ENCODE data around the gene GAL3ST2.

GAL3ST2 gene

GRCh38 chr2:241836292-241836691 lies 59.7 kb downstream of the GAL3ST2 start (continued):
- TF ChIP-seq PATZ1 (CRISPR knock-in tag; IDR thresholded peaks at IDR 0.05; ENCODE audit: borderline replicate concordance): no peak
- no peak for TF ChIP-seq SNAI2 (CRISPR knock-in tag; IDR thresholded peaks at IDR 0.05)
- no peak for TF ChIP-seq ZFP30 (CRISPR knock-in tag; IDR thresholded peaks at IDR 0.05)
- TF ChIP-seq TCF4 (CRISPR knock-in tag; IDR thresholded peaks at IDR 0.05; ENCODE audit: borderline replicate concordance): no peak
- no peak for TF ChIP-seq ZC3H10 (CRISPR knock-in tag; IDR thresholded peaks at IDR 0.05)
- TF ChIP-seq ISL1 (CRISPR knock-in tag; IDR thresholded peaks at IDR 0.05): no peak
- no peak for TF ChIP-seq CSDC2 (CRISPR knock-in tag; IDR thresholded peaks at IDR 0.05)

- TF ChIP-seq ISL1 (CRISPR knock-in tag; IDR thresholded peaks at IDR 0.05) (no peak), OSR1 (CRISPR knock-in tag; IDR thresholded peaks at IDR 0.05) (no peak), ZC3H10 (CRISPR knock-in tag; IDR thresholded peaks at IDR 0.05) (no peak), PATZ1 (CRISPR knock-in tag; IDR thresholded peaks at IDR 0.05; ENCODE audit: borderline replicate concordance) (no peak), ARNTL (CRISPR knock-in tag; IDR thresholded peaks at IDR 0.05; ENCODE audit: borderline replicate concordance, low read depth) (no peak), CSDC2 (CRISPR knock-in tag; IDR thresholded peaks at IDR 0.05) (no peak), TOX (CRISPR knock-in tag; IDR thresholded peaks at IDR 0.05; ENCODE audit: borderline replicate concordance) (no peak), TSHZ2 (CRISPR knock-in tag; IDR thresholded peaks at IDR 0.05) (no peak), BACH2 (CRISPR knock-in tag; IDR thresholded peaks at IDR 0.05; ENCODE audit: borderline replicate concordance) (no peak), CREB5 (CRISPR knock-in tag; IDR thresholded peaks at IDR 0.05; ENCODE audit: low read depth) (no peak), ZNF70 (CRISPR knock-in tag; IDR thresholded peaks at IDR 0.05) (no peak), ZFP30 (CRISPR knock-in tag; IDR thresholded peaks at IDR 0.05) (no peak), SNAI2 (CRISPR knock-in tag; IDR thresholded peaks at IDR 0.05) (no peak), PPARA (CRISPR knock-in tag; IDR thresholded peaks at IDR 0.05; ENCODE audit: borderline replicate concordance) (no peak), TCF4 (CRISPR knock-in tag; IDR thresholded peaks at IDR 0.05; ENCODE audit: borderline replicate concordance) (no peak), GLIS3 (CRISPR knock-in tag; IDR thresholded peaks at IDR 0.05) (no peak), ZNF565 (CRISPR knock-in tag; conservative IDR thresholded peaks at IDR 0.05; ENCODE audit: low read depth) (no peak), RARB (CRISPR knock-in tag; IDR thresholded peaks at IDR 0.05) (no peak), CSRNP3 (CRISPR knock-in tag; IDR thresholded peaks at IDR 0.05) (no peak)
- no peak for ATAC-seq
Measured at GRCh38 chr2:241837197-241837965, 60.8 kb downstream of the GAL3ST2 start.

Data from SK-N-SH treated with all-trans-retinoic acid at 6 μM for 48 hours (cell line).